Right lobe of liver (tissue), 6 donors: ENCODE data around the gene MACROD1. TPM values are rescaled to one million over a fixed set of nuclear protein-coding genes. Genes with fewer than 3 reads are reported as not detected.

Source experiments
- ATAC-seq, 4 donors: fragments of 200-7000 bp; cut with Tn5 transposase; one replicate each; pipeline ENCODE4 v1.9.1; 2020; ENCODE audit warnings: mild to moderate bottlenecking in 4 of 4, moderate library complexity in 4 of 4
- DNase-seq, 3 donors: peaks; one replicate each; pipeline ENCODE4 v3.0.0-alpha.2; 2020
- H3K27ac ChIP-seq, 3 donors: fragments of 200-600 bp; one replicate each; pipeline ENCODE4 v1.8.0; 2022
- H3K27me3 ChIP-seq, 2 donors: fragments of 200-600 bp; one replicate each; pipeline ENCODE4 v1.8.0; 2022
- H3K36me3 ChIP-seq, 4 donors: fragments of 200-600 bp; sonication (generic) in 1 of 4; one replicate each; pipeline versions ENCODE4 v1.5.1 to v1.8.0; 2017 to 2022; ENCODE audit warnings: control low read depth in 1 of 4
- H3K4me1 ChIP-seq, 4 donors: fragments of 200-600 bp; sonication (generic) in 1 of 4; one replicate each; pipeline versions ENCODE4 v1.5.1 to v1.8.0; 2017 to 2022; ENCODE audit warnings: control low read depth in 1 of 4
- H3K4me3 ChIP-seq, 3 donors: fragments of 200-600 bp; one replicate each; pipeline ENCODE4 v1.8.0; 2022
- H3K9me3 ChIP-seq, 4 donors: fragments of 200-600 bp; sonication (generic) in 1 of 4; one replicate each; pipeline versions ENCODE4 v1.5.1 to v1.8.0; 2017 to 2022; ENCODE audit warnings: control low read depth in 1 of 4
- POLR2A ChIP-seq: fragments of 450-650 bp; IDR thresholded peaks from one replicate; pipeline ENCODE4 v1.6.1; 2017; ENCODE audit warnings: antibody characterized with exemption, mild to moderate bottlenecking
- WGBS: methylation state at CpG from one replicate; pipeline ENCODE4 v1.1.6; 2018; ENCODE audit warnings: low coverage, low lambda C conversion rate; ENCODE audit not compliant: insufficient coverage; ENCODE audit errors: missing lambda C conversion rate; 5-methylcytosine and 5-hydroxymethylcytosine counted together
- intact Hi-C, 2 donors: fragments of 100-400 bp; cut with DNase I; formaldehyde crosslinking; loops; one replicate each; pipeline versions ENCODE4 v1.11.2 to v1.14.1; 2022
- total RNA-seq, 6 experiments: library from RNA; depleted of rRNA in 2 of 6; stranded (reverse); fragments of >200 nt in 2 of 6; fragmentation: NEBNext Ultra II Directional in 3 of 6; extraction: Animal tissue kit (Norgen Biotek cat#: 25700) in 3 of 6; gene quantifications; one replicate each; pipeline versions ENCODE4 v1.1.0 to v1.2.4, GENCODE V29; 2016 to 2023
- TF ChIP-seq, protein P1 (sequence below), 4 donors: fragments of 200-600 bp in 3 of 4; fragments of 450-650 bp in 1 of 4; IDR thresholded peaks; one replicate each; pipeline versions ENCODE4 v1.5.1 to v1.8.0; 2016 to 2022; ENCODE audit warnings: antibody characterized with exemption in 4 of 4, mild to moderate bottlenecking in 2 of 4
- donor health status: DM: no; HTN: yes; CAD: no.
- donor health status: DM: no; HTN: no; CAD: no.
- donor health status: DM: no; HTN: no; CAD: no.
- donor health status: DM: no; HTN: yes; CAD: no.
- donor health status: DM: no; HTN: yes; CAD: no.

MACROD1 gene
- total RNA-seq, 6 experiments from 2014 or later, result 12.3 to 219 (median 27.8) TPM

DNA sequence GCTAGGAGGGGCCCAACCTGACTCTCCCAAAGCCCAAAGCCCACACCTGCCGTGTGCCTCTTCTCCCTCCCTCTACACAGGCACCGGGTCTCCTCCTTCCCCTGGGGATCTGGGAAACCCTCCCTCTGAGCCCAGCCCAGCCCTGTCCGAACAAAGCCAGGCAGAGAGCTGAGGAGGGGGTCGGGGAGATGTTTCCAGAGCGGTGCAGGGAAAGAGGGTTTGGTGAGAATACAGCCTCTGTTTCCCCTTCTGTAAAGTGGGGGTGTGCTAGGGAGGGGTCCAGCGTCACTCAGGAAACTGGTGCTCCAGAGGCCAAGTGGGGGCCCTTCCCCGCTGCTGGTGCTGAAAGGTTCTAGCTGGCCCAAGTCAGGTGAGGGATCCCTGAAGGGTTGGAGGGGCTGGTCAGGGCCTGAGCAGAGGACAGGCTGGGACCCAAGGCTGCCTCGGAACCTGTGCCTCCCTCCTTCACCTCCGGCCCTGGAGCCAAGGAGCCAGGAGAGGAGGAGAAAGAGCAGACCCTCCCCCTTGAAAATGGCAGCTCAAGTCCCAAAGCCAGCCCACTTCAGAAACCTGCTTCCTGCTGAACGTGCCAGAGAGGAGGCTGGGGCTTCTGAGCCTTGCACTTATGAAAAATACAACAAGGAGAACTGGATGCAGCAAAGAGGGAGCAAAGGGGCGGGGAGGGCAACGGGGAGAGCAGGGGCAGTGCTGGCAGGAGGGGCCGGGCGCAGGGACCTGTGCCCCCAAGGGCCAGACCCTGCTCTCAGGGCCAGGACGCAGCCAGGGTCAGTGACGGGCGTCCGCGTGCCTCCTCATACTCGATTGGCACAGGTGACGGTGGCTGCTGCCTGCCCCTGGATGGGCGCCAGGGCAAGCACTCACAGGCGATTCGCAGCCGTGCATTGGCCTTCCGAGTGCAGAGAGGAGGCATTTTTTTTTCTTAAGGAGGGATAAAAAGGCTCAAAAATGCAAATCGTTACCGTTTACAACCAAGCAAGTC lies 43.2 kb downstream of the MACROD1 start:
- WGBS, result 18% methylated on average over 8 of the region's 28 CpGs
- Histone ChIP-seq H3K4me1 (peaks cover 0 to 7% (median 0%) of the 10 kb centered on the region in 4 donors), H3K27me3 (no peaks in the 10 kb centered on the region), H3K36me3 (no peaks in the 10 kb centered on the region), H3K27ac (no peak overlapping the region), H3K9me3 (no peaks in the 10 kb centered on the region), H3K4me3 (no peak overlapping the region)
- peak; percentile 73 to 94 (median 90) for ATAC-seq
- peak; percentile 66 to 80 (median 79) for DNase-seq
- intact Hi-C loops, result no loop called here
- TF ChIP-seq, protein P1, sequence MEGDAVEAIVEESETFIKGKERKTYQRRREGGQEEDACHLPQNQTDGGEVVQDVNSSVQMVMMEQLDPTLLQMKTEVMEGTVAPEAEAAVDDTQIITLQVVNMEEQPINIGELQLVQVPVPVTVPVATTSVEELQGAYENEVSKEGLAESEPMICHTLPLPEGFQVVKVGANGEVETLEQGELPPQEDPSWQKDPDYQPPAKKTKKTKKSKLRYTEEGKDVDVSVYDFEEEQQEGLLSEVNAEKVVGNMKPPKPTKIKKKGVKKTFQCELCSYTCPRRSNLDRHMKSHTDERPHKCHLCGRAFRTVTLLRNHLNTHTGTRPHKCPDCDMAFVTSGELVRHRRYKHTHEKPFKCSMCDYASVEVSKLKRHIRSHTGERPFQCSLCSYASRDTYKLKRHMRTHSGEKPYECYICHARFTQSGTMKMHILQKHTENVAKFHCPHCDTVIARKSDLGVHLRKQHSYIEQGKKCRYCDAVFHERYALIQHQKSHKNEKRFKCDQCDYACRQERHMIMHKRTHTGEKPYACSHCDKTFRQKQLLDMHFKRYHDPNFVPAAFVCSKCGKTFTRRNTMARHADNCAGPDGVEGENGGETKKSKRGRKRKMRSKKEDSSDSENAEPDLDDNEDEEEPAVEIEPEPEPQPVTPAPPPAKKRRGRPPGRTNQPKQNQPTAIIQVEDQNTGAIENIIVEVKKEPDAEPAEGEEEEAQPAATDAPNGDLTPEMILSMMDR (IDR thresholded peaks at IDR 0.05), result no peak
- TF ChIP-seq POLR2A, result no peak

DNA sequence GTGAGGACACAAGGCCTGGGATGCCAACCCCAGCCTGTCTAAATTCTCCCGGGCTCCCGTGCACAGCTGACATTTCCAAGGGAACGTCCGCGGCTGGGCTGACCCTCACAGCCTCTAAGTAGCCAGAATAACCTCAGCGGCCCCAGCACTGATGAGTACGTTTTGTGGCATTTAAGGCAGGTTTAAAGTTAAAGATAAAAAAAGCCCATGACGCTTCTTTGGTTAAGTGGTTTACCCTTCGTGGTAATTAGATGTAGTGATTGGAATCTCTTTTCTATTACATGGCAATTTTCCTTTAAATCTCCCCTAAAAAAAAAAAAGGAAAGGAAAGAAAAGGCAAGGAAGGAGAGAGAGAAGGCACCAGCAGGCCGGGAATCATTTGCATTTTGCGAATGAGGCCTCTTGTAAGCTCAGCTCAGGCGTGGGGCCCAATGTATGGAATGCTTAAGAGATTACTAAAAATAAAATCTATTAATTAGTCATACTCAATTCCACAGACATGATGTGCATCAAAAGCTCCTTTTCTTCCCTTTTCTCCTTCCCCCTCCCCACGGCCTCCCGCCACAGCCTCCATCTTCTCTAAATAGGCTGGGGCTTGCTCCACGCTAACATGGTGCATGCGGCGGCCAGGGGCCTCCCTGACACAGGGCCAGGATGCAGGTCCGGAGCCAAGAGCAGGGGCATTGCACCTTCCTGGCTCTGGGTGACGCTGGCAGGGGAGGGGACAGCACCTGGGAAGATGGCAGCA lies 44.1 kb downstream of the MACROD1 start:
- DNase-seq, result no peak

DNA sequence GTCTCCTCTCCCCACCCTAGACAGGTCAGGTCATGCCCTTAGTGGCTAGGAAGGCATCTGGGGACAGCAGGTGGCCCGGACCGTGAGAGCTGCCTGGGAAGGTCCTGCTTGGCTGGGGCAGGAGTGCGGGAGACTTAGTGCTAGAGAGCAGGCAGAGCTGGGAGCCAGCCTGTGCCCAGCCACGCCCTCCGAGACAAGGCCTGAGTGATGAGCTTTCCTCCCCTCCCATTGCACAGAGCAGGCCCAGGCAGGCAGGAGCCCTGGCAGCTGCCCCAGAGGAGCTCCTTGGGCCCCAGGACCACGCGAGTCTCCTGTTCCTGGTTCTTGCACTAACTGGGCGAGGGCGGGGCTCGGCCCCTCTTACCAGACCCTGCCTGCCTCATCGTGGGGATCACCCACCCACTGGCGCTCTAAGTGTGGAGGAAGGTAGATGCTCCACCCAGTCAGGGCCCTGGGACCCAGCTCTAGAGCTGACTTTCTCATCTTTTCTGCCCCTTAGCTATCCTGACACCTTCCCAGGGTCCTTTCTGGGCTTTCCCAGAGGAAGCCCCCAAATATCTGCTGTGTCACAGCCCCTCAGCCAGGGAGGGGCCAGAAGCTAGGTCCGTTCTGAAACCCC lies 44.9 kb downstream of the MACROD1 start:
- no peak overlapping the region for H3K4me3 ChIP-seq
- H3K9me3 ChIP-seq, result no peaks in the 10 kb centered on the region
- ATAC-seq (no peak), DNase-seq (no peak)
- no peak overlapping the region for H3K27ac ChIP-seq
- no peaks in the 10 kb centered on the region for H3K36me3 ChIP-seq
- H3K4me1 ChIP-seq, result peaks cover 0 to 7% (median 0%) of the 10 kb centered on the region in 4 donors
- intact Hi-C loops, result no loop called here
- WGBS, result 50% methylated on average over 1 of the region's 13 CpGs
- no peaks in the 10 kb centered on the region for H3K27me3 ChIP-seq
- no peak for TF ChIP-seq POLR2A
- TF ChIP-seq, protein P1 (IDR thresholded peaks at IDR 0.05), result no peak

More for the DNA sequence above, 44.1 kb downstream of the MACROD1 start:
- H3K4me1 ChIP-seq, result peaks cover 0 to 7% (median 0%) of the 10 kb centered on the region in 4 donors
- no peak overlapping the region for H3K4me3 ChIP-seq
- H3K27me3 ChIP-seq, result no peaks in the 10 kb centered on the region
- no peak overlapping the region for H3K27ac ChIP-seq
- no peaks in the 10 kb centered on the region for H3K36me3 ChIP-seq
- H3K9me3 ChIP-seq, result no peaks in the 10 kb centered on the region
- TF ChIP-seq POLR2A, result no peak
- TF ChIP-seq, protein P1 (IDR thresholded peaks at IDR 0.05), result no peak
- no peak for ATAC-seq
- intact Hi-C loops, result no loop called here
- whole genome bisulfite sequencing, result 83% methylated on average over 14 of the region's 19 CpGs

DNA sequence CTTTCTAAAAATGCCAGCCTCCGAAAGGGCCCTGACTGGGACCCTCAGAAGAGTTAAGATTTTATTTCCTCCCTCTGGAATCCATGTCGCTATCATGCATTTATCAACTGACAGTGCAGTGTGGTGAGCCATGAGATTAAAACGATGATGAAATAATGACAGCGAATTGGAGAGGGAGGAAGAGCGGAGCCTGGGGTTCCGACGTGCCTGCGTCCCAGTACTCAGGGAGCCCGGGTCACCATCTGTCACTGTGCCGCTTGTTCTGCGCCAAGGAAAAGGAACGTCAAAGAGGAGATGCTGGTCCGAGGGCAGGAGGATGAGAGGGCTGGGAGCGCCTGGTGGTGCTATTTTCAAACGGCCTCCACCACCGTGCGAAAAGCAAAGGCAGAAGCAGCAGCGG lies 46.2 kb downstream of the MACROD1 start:
- ATAC-seq, result no peak
- peaks cover 0 to 7% (median 0%) of the 10 kb centered on the region in 4 donors for H3K4me1 ChIP-seq
- no peaks in the 10 kb centered on the region for H3K9me3 ChIP-seq
- no peaks in the 10 kb centered on the region for H3K36me3 ChIP-seq
- H3K4me3 ChIP-seq, result no peak overlapping the region
- no peak for DNase-seq
- no peak for TF ChIP-seq POLR2A
- TF ChIP-seq, protein P1 (IDR thresholded peaks at IDR 0.05), result no peak
- WGBS, result 97% methylated on average over 9 of the region's 18 CpGs
- no peak overlapping the region for H3K27ac ChIP-seq
- intact Hi-C loops, result no loop called here
- H3K27me3 ChIP-seq, result no peaks in the 10 kb centered on the region
